ENCODE data around the gene ODR4. TPM values are rescaled to one million over a fixed set of nuclear protein-coding genes. Genes with fewer than 3 reads are reported as not detected.

The ODR4 gene
- polyA plus RNA-seq, 1 donor from 2014 or later, result 32.6 TPM

- no peaks in the 10 kb centered on the region for H3K9me3 ChIP-seq (ENCODE audit: low read length)
- no peaks in the 10 kb centered on the region for H3F3A ChIP-seq (ENCODE audit: insufficient read depth, low read length, poor library complexity, severe bottlenecking)
- H3K4me3 ChIP-seq (ENCODE audit: low read length), result no peak overlapping the region
- H3K36me3 ChIP-seq (ENCODE audit: insufficient read depth, low read length), result peaks cover 21% of the 10 kb centered on the region
- H3K27ac ChIP-seq (ENCODE audit: low read length), result no peak overlapping the region
- TF ChIP-seq, protein P1, sequence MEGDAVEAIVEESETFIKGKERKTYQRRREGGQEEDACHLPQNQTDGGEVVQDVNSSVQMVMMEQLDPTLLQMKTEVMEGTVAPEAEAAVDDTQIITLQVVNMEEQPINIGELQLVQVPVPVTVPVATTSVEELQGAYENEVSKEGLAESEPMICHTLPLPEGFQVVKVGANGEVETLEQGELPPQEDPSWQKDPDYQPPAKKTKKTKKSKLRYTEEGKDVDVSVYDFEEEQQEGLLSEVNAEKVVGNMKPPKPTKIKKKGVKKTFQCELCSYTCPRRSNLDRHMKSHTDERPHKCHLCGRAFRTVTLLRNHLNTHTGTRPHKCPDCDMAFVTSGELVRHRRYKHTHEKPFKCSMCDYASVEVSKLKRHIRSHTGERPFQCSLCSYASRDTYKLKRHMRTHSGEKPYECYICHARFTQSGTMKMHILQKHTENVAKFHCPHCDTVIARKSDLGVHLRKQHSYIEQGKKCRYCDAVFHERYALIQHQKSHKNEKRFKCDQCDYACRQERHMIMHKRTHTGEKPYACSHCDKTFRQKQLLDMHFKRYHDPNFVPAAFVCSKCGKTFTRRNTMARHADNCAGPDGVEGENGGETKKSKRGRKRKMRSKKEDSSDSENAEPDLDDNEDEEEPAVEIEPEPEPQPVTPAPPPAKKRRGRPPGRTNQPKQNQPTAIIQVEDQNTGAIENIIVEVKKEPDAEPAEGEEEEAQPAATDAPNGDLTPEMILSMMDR (IDR thresholded peaks at IDR 0.05; ENCODE audit: poor library complexity, severe bottlenecking), result no peak
- TF ChIP-seq TAF1 (IDR thresholded peaks at IDR 0.05; ENCODE audit: low read depth) (no peak), EP300 (conservative IDR thresholded peaks at IDR 0.05; ENCODE audit: poor library complexity, severe bottlenecking) (no peak), EZH2 (IDR thresholded peaks at IDR 0.05; ENCODE audit: borderline replicate concordance, insufficient read depth, low read length, poor library complexity, severe bottlenecking) (no peak), POLR2AphosphoS5 (IDR thresholded peaks at IDR 0.05) (no peak), MXI1 (conservative IDR thresholded peaks at IDR 0.05; ENCODE audit: poor library complexity, severe bottlenecking) (no peak), SMC3 (conservative IDR thresholded peaks at IDR 0.05; ENCODE audit: poor library complexity) (no peak), RAD21 (conservative IDR thresholded peaks at IDR 0.05) (no peak), REST (IDR thresholded peaks at IDR 0.05; ENCODE audit: borderline replicate concordance) (no peak)
- H4K20me1 ChIP-seq (ENCODE audit: insufficient read depth), result no peaks in the 10 kb centered on the region
- H3K9ac ChIP-seq (ENCODE audit: low read length), result no peak overlapping the region
- no peaks in the 10 kb centered on the region for H3K79me2 ChIP-seq (replicated peaks; ENCODE audit: insufficient read depth, low read length)
- no peaks in the 10 kb centered on the region for H3K27me3 ChIP-seq (ENCODE audit: insufficient read depth, low read depth, low read length)
- H2AFZ ChIP-seq (ENCODE audit: low read depth, low read length), result no peak overlapping the region
- no peak overlapping the region for H3K4me2 ChIP-seq (ENCODE audit: low read length)
- no peaks in the 10 kb centered on the region for H3K9me2 ChIP-seq (ENCODE audit: insufficient read depth, low read length)
These were observed 48.3 kb upstream of the ODR4 start for GRCh38 chr1:186327331-186327730.

GRCh38 chr1:186330758-186331157 is 44.9 kb upstream of the ODR4 start:
- Histone ChIP-seq H3K9me2 (ENCODE audit: insufficient read depth, low read length) (no peaks in the 10 kb centered on the region), H3K27me3 (ENCODE audit: insufficient read depth, low read depth, low read length) (no peaks in the 10 kb centered on the region), H3K4me2 (ENCODE audit: low read length) (no peak overlapping the region), H3F3A (ENCODE audit: insufficient read depth, low read length, poor library complexity, severe bottlenecking) (no peaks in the 10 kb centered on the region), H3K4me3 (ENCODE audit: low read length) (no peak overlapping the region), H2AFZ (ENCODE audit: low read depth, low read length) (no peak overlapping the region), H3K9me3 (ENCODE audit: low read length) (no peaks in the 10 kb centered on the region), H3K9ac (ENCODE audit: low read length) (no peak overlapping the region), H4K20me1 (ENCODE audit: insufficient read depth) (no peaks in the 10 kb centered on the region), H3K79me2 (replicated peaks; ENCODE audit: insufficient read depth, low read length) (no peaks in the 10 kb centered on the region), H3K27ac (ENCODE audit: low read length) (no peak overlapping the region), H3K36me3 (ENCODE audit: insufficient read depth, low read length) (peaks cover 16% of the 10 kb centered on the region)
- TF ChIP-seq RAD21 (conservative IDR thresholded peaks at IDR 0.05) (no peak), TAF1 (IDR thresholded peaks at IDR 0.05; ENCODE audit: low read depth) (no peak), REST (IDR thresholded peaks at IDR 0.05; ENCODE audit: borderline replicate concordance) (no peak)
- TF ChIP-seq, protein P1 (IDR thresholded peaks at IDR 0.05; ENCODE audit: poor library complexity, severe bottlenecking), result peak; percentile 14

Measured in neural cell (in vitro differentiated cells).